ENCODE results near the gene CPOX. TPM values are rescaled to one million over a fixed set of nuclear protein-coding genes. Genes with fewer than 3 reads are reported as not detected.

CPOX gene
- total RNA-seq, 1 experiment from 2014 or later, result 28.6 TPM

DNA sequence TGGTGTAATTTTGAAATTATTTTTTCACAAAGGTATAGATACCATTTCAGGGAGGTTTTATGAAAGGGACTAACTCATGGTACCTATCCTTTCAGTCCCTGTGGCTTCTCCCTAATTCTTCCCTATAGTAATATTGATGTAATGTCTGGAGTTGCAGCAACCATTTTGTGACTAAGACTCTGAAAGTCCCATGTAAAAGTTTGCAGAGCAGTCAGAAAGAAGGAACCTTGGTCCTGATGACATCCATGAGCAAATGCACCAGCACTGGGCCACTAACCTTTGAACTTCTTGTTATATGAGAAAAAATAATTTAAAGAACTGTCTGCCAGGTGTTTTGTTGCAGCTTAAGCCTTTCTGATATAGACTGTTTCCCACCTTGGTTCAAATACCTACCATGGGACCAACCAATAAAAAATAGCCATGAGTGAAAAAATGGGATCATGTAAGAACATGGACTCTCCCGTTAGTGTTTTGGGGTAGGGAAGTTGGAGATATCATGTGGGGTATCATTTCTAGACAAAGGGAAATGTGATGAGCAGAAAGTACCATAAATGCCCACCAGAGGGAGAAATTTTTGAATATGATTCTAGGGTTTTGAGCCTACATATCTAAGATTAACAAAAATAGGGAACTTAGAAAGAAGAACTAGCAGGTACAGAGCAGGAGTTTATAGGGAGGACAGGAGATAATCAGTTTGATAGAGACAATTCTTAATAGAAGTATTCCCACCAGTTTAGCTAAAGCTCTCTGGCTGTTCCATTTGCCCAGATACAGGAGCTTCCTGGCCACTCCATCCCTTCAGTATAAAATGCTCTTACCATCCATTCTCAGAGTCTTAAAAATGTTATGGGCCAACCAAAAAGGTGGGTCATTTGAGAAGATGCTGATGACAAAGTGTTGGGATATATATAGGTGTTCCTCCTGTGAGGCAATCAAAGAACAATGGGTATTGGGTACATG lies 3.4 kb upstream of the CPOX start:
- in situ Hi-C loops (cut with HindIII; ENCODE audit: low sequenced_read_pairs), result no loop called here
- DNase-seq (ENCODE audit: low spot score), result peak; percentile 33

DNA sequence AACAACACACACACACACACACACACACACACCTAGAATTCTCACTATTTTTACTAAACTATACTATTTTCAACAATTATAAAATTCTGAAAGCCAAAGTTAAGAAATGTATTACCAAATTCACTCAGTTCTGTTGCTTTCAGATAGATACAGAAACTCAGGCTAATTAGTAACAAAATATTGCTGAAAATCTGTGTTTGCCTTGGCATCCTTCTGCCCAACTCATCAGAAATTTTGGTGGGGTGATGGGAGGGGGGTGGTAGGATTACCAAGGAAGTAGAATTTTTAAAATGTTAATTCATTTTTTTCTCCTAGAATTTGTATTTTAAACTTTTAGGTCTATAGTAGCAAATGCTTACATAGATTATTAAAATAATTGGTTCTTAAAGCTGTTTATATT lies 2.7 kb upstream of the CPOX start:
- no peak for DNase-seq (ENCODE audit: low spot score)
- in situ Hi-C loops (cut with HindIII; ENCODE audit: low sequenced_read_pairs), result no loop called here

GRCh38 chr3:98594628-98595324 lies 1.4 kb upstream of the CPOX start:
- DNase-seq (ENCODE audit: low spot score), result no peak
- in situ Hi-C loops (cut with HindIII; ENCODE audit: low sequenced_read_pairs), result no loop called here

GRCh38 chr3:98592345-98592935 lies 971 bp downstream of the CPOX start:
- in situ Hi-C loops (cut with HindIII; ENCODE audit: low sequenced_read_pairs), result no loop called here
- no peak for DNase-seq (ENCODE audit: low spot score)

GRCh38 chr3:98589331-98590036 lies 3.9 kb downstream of the CPOX start:
- in situ Hi-C loops (cut with HindIII; ENCODE audit: low sequenced_read_pairs), result no loop called here
- DNase-seq (ENCODE audit: low spot score), result no peak

GRCh38 chr3:98588065-98588464 lies 5.3 kb downstream of the CPOX start:
- DNase-seq (ENCODE audit: low spot score), result no peak
- in situ Hi-C loops (cut with HindIII; ENCODE audit: low sequenced_read_pairs), result no loop called here

GRCh38 chr3:98587654-98588053 lies 5.8 kb downstream of the CPOX start:
- no peak for DNase-seq (ENCODE audit: low spot score)
- in situ Hi-C loops (cut with HindIII; ENCODE audit: low sequenced_read_pairs), result no loop called here

GRCh38 chr3:98584547-98584946 lies 8.9 kb downstream of the CPOX start:
- in situ Hi-C loops (cut with HindIII; ENCODE audit: low sequenced_read_pairs), result no loop called here
- no peak for DNase-seq (ENCODE audit: low spot score)

- no peak for DNase-seq (ENCODE audit: low spot score)
- in situ Hi-C loops (cut with HindIII; ENCODE audit: low sequenced_read_pairs), result no loop called here
Measured at GRCh38 chr3:98583766-98584165, 9.6 kb downstream of the CPOX start.

- no peak for DNase-seq (ENCODE audit: low spot score)
- in situ Hi-C loops (cut with HindIII; ENCODE audit: low sequenced_read_pairs), result no loop called here
Measured at GRCh38 chr3:98582042-98582441, 11.4 kb downstream of the CPOX start.

DNA sequence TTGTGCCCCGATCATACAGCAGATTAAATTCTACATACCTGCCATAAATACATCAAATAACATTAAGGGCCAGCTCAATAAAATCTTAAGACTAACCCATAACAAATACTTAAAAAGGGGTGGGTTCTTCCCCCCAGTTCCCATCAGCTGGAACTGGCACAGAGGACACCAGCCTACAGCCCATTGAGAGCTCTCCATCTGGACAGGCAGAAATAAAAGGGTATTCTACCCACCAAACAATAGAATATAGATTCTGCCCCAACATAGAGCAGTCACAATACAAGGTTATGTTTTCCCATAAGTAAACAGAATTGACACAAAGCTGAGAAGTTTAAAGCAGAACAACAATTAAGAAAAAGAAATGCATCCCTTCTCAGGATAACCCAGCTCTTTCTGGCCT lies 11.9 kb downstream of the CPOX start:
- no peak for DNase-seq (ENCODE audit: low spot score)
- in situ Hi-C loops (cut with HindIII; ENCODE audit: low sequenced_read_pairs), result no loop called here

DNA sequence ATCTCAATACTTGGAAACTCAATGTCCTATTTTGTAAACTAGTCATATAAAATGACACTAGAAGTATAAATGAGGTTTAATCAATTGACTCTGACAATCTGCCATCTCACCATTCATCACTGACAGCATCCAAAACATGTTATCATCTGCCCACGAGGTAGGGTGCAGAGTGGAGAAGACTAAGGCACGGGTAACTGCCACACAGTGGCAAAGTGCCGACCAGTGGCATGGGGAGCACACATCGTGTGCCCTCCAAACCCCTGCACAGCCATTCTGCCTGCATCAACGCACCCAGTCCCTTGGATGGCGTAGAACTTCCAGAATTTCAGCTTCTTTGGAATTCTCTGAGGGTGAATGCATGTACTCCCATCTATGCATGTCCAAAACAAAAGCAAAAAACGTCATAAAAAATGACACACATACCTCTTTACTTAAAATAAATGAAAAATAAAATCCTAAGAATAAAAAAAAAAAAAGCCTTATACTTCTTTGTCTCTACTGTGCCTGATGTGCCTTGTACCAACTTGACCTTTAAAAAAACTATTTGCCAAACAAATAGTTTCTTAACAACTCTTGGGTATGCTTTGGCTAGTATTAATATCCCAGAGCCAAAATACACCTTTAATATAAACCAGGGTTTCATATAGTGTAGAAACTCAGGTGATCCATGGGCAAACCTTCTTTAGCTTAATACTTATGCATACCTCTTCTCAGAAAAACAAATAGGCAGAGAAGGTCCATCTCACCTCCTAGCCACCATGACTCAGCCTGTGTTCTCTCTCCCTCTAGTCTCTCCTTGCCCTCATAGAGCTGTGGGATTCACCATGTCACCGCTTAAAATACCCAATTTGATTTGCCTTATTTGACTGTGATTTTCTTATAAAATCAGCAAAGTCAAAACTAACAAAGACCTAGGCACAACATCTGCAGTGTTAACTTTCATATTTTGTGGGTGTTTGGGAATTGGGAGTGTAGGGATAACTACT lies 12.7 kb downstream of the CPOX start:
- DNase-seq (ENCODE audit: low spot score), result no peak
- in situ Hi-C loops (cut with HindIII; ENCODE audit: low sequenced_read_pairs), result no loop called here

DNA sequence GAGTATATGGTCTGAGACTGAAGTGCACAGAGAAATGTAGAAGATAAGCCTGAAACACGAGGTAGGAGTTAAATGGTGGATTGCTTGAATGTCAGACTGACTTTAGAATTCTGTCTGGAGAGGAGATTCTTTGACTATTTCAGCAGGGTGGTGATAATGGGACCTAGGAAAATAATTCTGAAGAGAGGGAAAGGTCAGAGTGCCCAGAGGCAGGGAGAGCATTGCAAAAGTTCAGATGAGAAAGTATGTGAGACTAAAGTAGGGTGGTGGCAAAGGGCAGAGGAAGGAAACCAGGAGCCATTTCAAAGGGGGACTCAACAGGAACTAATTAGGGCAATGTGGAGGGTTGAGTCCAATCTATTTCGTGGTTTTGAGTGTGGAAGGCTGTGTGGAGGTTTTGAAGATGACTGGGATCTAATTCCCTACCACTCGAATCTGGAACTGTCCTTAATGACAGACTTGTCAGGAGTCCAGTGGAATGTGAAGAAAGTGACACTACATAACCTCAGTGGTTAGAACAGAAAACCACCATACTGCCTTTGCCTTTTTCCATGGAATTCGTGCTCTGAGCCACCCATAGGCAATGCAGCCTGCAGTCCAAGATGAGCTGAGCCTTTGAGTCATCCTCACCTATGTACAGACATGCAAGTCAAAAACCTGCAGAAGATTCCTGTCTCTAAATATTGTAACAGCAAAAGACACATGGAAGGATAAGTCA lies 16.1 kb downstream of the CPOX start:
- DNase-seq (ENCODE audit: low spot score), result no peak
- in situ Hi-C loops (cut with HindIII; ENCODE audit: low sequenced_read_pairs), result no loop called here

GRCh38 chr3:98574132-98574531 lies 19.3 kb downstream of the CPOX start:
- in situ Hi-C loops (cut with HindIII; ENCODE audit: low sequenced_read_pairs), result no loop called here
- DNase-seq (ENCODE audit: low spot score), result no peak

DNA sequence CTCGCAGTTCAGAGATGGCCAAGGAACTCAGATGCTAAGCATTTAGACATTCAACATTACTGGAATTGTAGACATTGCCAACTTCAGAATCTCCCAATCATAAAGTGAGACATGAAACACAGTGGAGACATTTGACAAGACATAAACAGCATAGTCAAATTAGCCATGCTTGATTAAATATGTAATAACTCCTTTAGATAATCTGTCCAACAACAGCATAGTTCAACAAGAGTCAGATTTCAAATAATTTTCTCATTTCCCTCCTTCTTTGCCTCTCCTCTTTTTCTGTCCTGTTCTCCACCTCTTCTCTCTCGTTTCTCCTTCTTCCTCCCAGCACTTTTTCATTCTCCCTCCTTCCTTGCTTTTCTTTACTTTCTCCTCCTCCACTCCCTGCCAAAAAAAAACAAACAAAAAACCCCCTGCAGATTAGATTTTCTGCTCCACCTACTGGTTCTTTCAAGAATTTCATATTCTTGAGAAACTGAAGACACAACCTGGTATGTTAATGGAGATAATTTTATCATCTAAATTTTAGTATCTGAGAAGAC lies 20.2 kb downstream of the CPOX start:
- in situ Hi-C loops (cut with HindIII; ENCODE audit: low sequenced_read_pairs), result no loop called here
- no peak for DNase-seq (ENCODE audit: low spot score)

DNA sequence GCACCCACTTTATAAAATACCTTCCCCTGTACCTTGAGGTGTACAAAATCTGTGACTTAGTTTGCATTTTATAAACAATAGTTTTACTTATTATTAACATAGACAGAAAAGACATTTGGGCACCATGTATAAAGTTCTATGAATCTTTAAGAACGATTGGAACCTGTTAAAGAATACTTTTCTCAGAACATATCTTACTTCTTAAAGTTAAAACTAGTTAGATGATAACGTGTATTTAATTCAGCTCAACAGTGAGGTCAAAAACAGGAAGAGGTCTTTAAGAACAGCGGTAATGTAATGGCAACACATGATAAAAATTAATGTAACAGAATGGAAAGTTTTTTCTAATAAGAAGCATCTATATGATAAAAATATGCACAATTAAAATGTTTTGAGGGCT lies 25.0 kb downstream of the CPOX start:
- in situ Hi-C loops (cut with HindIII; ENCODE audit: low sequenced_read_pairs), result no loop called here
- DNase-seq (ENCODE audit: low spot score), result no peak

DNA sequence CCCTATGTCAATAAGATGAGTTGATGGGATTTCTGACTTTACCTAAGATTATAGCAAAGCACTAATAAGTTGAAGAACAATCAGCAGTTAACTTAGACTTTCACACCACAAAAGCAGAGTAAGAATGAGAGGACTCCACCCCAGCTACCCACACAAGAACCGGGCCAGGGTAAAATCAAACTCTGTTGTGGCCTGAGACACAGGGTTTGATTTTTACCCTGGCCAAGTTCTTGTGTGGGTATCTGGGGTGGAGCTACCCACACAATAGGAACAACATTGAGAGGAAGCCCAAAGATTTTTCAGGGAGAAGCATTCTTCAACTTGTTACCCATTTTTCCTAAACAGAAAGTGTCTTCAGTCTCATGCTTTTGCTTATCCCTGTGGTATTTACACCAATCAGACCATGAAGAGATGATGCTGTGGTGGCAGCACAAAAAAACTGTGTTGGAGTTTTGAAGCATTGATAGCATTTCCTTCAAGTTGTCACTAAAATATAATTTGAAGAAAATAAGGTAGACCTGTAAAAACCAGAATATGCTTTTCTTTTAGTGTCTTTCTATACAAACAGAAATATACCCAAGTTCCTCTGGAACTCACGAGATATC lies 25.6 kb downstream of the CPOX start:
- in situ Hi-C loops (cut with HindIII; ENCODE audit: low sequenced_read_pairs), result no loop called here
- no peak for DNase-seq (ENCODE audit: low spot score)

All from G401 (cell line).